SU-DHL-6 (cell line): Measurements from ENCODE around the gene KCTD16.

ENCODE experiments used
- H2AFZ ChIP-seq: fragments of 200-600 bp; sonication (generic); 2 replicates; pipeline ENCODE4 v1.6.1; 2014; ENCODE audit warnings: low read depth, mild to moderate bottlenecking, moderate library complexity, mixed read lengths, antibody characterized with exemption, low read length; ENCODE audit not compliant: severe bottlenecking
- H3F3A ChIP-seq: fragments of 200-600 bp; shearing (Covaris generic); 2 replicates; pipeline ENCODE4 v1.6.0; 2016; ENCODE audit warnings: antibody characterized with exemption, mild to moderate bottlenecking; ENCODE audit not compliant: insufficient read depth
- H3K27ac ChIP-seq: fragments of 200-600 bp; sonication (generic); 2 replicates; pipeline ENCODE4 v1.5.1; 2016; ENCODE audit warnings: low read depth, mild to moderate bottlenecking, low read length, moderate library complexity, mixed read lengths
- H3K27me3 ChIP-seq: fragments of 200-600 bp; sonication (generic), shearing (Covaris generic); 2 replicates; pipeline ENCODE4 v1.6.0; 2014; ENCODE audit warnings: mild to moderate bottlenecking, low read length
- H3K36me3 ChIP-seq: fragments of 200-600 bp; sonication (generic); 2 replicates; pipeline ENCODE4 v1.6.1; 2014; ENCODE audit warnings: mild to moderate bottlenecking, low read length, mixed read lengths
- H3K4me2 ChIP-seq: fragments of 300-600, 200-600 bp; shearing (Covaris generic), sonication (generic); 2 replicates; pipeline ENCODE4 v1.6.0; 2014; ENCODE audit warnings: low read length, low read depth, mild to moderate bottlenecking; ENCODE audit not compliant: poor library complexity, severe bottlenecking
- H3K4me3 ChIP-seq: fragments of 200-600 bp; sonication (generic); 2 replicates; pipeline ENCODE4 v1.5.1; 2014; ENCODE audit warnings: antibody characterized with exemption, low read length, mild to moderate bottlenecking, mixed read lengths; ENCODE audit not compliant: insufficient read depth, poor library complexity, severe bottlenecking
- H3K79me2 ChIP-seq: fragments of 200-600 bp; sonication (generic); 2 replicates; pipeline ENCODE4 v1.6.1; 2014; ENCODE audit warnings: mild to moderate bottlenecking, low read length, moderate library complexity; ENCODE audit not compliant: insufficient read depth
- H3K9ac ChIP-seq: fragments of 200-600 bp; sonication (generic); 2 replicates; pipeline ENCODE4 v1.7.0; 2014; ENCODE audit warnings: mild to moderate bottlenecking, low read length
- H3K9me2 ChIP-seq: fragments of 200-600 bp; sonication (generic); replicated peaks from 2 replicates; pipeline ENCODE4 v1.6.1; 2014; ENCODE audit warnings: low read length; ENCODE audit not compliant: insufficient read depth
- H3K9me3 ChIP-seq: fragments of 200-600 bp; sonication (generic); 2 replicates; pipeline ENCODE4 v1.6.1; 2014; ENCODE audit warnings: low read length, mixed read lengths; ENCODE audit not compliant: insufficient read depth
- H4K20me1 ChIP-seq: fragments of 200-600 bp; sonication (generic); 2 replicates; pipeline ENCODE4 v1.6.1; 2014; ENCODE audit warnings: low read depth, mild to moderate bottlenecking, antibody characterized with exemption, low read length, moderate library complexity, mixed read lengths
- CTCF ChIP-seq: fragments of 200-600 bp; sonication (generic); IDR thresholded peaks from one replicate; pipeline ENCODE4 v1.5.1; 2017; ENCODE audit warnings: antibody characterized with exemption, mild to moderate bottlenecking, low read length, moderate library complexity; ENCODE audit not compliant: insufficient read depth, poor library complexity, severe bottlenecking
- EZH2phosphoT487 ChIP-seq: fragments of 200-600 bp; sonication (generic), shearing (Covaris generic); conservative IDR thresholded peaks from 2 replicates; pipeline ENCODE4 v1.6.1; 2018; ENCODE audit warnings: mild to moderate bottlenecking, antibody characterized with exemption, low read length, moderate library complexity, mixed read lengths

Gene KCTD16

GRCh38 chr5:144227363-144227999 lies 56.8 kb downstream of the KCTD16 start:
- no peaks in the 10 kb centered on the region for H3K27me3 ChIP-seq
- H3F3A ChIP-seq: no peaks in the 10 kb centered on the region
- H3K9me2 ChIP-seq: no peaks in the 10 kb centered on the region
- TF ChIP-seq CTCF (no peak), EZH2phosphoT487 (no peak)
- no peaks in the 10 kb centered on the region for H4K20me1 ChIP-seq
- no peak overlapping the region for H3K4me2 ChIP-seq
- H3K79me2 ChIP-seq: no peaks in the 10 kb centered on the region
- H3K27ac ChIP-seq: no peak overlapping the region
- no peaks in the 10 kb centered on the region for H3K9me3 ChIP-seq
- H3K4me3 ChIP-seq: no peak overlapping the region
- no peak overlapping the region for H3K9ac ChIP-seq
- no peak overlapping the region for H2AFZ ChIP-seq
- no peaks in the 10 kb centered on the region for H3K36me3 ChIP-seq

GRCh38 chr5:144230806-144231205 lies 60.1 kb downstream of the KCTD16 start:
- no peaks in the 10 kb centered on the region for H3K27me3 ChIP-seq
- H3K9me2 ChIP-seq: no peaks in the 10 kb centered on the region
- TF ChIP-seq EZH2phosphoT487 (no peak), CTCF (no peak)
- H3K27ac ChIP-seq: no peak overlapping the region
- H3K9me3 ChIP-seq: no peaks in the 10 kb centered on the region
- no peaks in the 10 kb centered on the region for H3F3A ChIP-seq
- no peak overlapping the region for H3K9ac ChIP-seq
- H3K79me2 ChIP-seq: no peaks in the 10 kb centered on the region
- H2AFZ ChIP-seq: no peak overlapping the region
- H3K4me3 ChIP-seq: no peak overlapping the region
- no peaks in the 10 kb centered on the region for H4K20me1 ChIP-seq
- H3K4me2 ChIP-seq: no peak overlapping the region
- H3K36me3 ChIP-seq: no peaks in the 10 kb centered on the region

DNA sequence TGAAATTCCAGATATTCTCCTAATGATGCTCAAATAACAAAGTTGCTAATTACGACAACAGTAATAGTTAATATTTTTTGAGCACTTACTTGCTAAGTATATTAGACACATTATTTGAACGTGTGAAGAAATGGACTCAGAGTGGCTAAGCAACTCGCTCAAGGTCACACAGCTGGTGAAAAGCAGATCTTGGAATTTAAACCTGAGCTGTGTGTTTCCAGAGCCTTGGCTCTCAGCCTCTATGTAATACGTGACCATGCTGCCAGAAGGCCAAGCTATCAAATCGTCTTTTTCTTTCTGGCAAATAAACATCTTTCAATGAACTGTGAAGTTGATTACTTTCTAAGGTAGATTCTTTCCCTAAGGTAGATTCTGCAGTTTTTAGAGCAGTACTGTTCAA lies 61.6 kb downstream of the KCTD16 start:
- TF ChIP-seq CTCF (no peak), EZH2phosphoT487 (no peak)
- Histone ChIP-seq H3K9me3 (no peaks in the 10 kb centered on the region), H3K27ac (no peak overlapping the region), H3K4me2 (no peak overlapping the region), H3F3A (no peaks in the 10 kb centered on the region), H3K27me3 (no peaks in the 10 kb centered on the region), H2AFZ (no peak overlapping the region), H4K20me1 (no peaks in the 10 kb centered on the region), H3K79me2 (no peaks in the 10 kb centered on the region), H3K4me3 (no peak overlapping the region), H3K9me2 (no peaks in the 10 kb centered on the region), H3K9ac (no peak overlapping the region), H3K36me3 (no peaks in the 10 kb centered on the region)
